ENCODE results near the gene ATP5F1E. TPM values are rescaled to one million over a fixed set of nuclear protein-coding genes. Genes with fewer than 3 reads are reported as not detected.

The ATP5F1E gene
- total and polyA plus RNA-seq, 2 donors from 2014 or later = 67.7 to 251 TPM

- H3K9ac ChIP-seq (ENCODE audit: low read length in 3 of 3) = no peak overlapping the region
- H3K4me1 ChIP-seq (ENCODE audit: control insufficient read depth in 2 of 3, insufficient read depth in 2 of 3, low read depth in 1 of 3, low read length in 3 of 3) = peaks cover 0 to 18% (median 10%) of the 10 kb centered on the region in 3 donors
- H3K9me3 ChIP-seq (ENCODE audit: control insufficient read depth in 2 of 3, insufficient read depth in 1 of 3, low read length in 3 of 3) = no peaks in the 10 kb centered on the region
- intact Hi-C loops (cut with DNase I) = loop anchor here (10.0 kb wide), 1 partner anchor 122 kb away; no protein-coding TSS in a partner anchor
- FAIRE-seq (no peak), DNase-seq (no peak)
- peaks cover 2 to 55% (median 22%) of the 10 kb centered on the region in 3 donors for H3K36me3 ChIP-seq (ENCODE audit: control insufficient read depth in 2 of 3, insufficient read depth in 3 of 3, low read length in 3 of 3)
- TF ChIP-seq, protein P1, sequence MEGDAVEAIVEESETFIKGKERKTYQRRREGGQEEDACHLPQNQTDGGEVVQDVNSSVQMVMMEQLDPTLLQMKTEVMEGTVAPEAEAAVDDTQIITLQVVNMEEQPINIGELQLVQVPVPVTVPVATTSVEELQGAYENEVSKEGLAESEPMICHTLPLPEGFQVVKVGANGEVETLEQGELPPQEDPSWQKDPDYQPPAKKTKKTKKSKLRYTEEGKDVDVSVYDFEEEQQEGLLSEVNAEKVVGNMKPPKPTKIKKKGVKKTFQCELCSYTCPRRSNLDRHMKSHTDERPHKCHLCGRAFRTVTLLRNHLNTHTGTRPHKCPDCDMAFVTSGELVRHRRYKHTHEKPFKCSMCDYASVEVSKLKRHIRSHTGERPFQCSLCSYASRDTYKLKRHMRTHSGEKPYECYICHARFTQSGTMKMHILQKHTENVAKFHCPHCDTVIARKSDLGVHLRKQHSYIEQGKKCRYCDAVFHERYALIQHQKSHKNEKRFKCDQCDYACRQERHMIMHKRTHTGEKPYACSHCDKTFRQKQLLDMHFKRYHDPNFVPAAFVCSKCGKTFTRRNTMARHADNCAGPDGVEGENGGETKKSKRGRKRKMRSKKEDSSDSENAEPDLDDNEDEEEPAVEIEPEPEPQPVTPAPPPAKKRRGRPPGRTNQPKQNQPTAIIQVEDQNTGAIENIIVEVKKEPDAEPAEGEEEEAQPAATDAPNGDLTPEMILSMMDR (IDR thresholded peaks at IDR 0.05; ENCODE audit: borderline replicate concordance, extremely low read depth, insufficient read depth) = no peak
- no peak overlapping the region for H3K4me3 ChIP-seq (ENCODE audit: low read length in 3 of 3)
- no peaks in the 10 kb centered on the region for H3K27me3 ChIP-seq (ENCODE audit: control insufficient read depth, insufficient read depth, low read length)
- no peak overlapping the region for H3K27ac ChIP-seq (ENCODE audit: low read depth in 2 of 2, low read length in 2 of 2)
Observed at GRCh38 chr20:59026904-59027740, 5.0 kb downstream of the ATP5F1E start.

GRCh38 chr20:59025511-59025910 lies 6.6 kb downstream of the ATP5F1E start:
- Histone ChIP-seq H3K9me3 (ENCODE audit: control insufficient read depth in 2 of 3, insufficient read depth in 1 of 3, low read length in 3 of 3) (no peaks in the 10 kb centered on the region), H3K9ac (ENCODE audit: low read length in 3 of 3) (no peak overlapping the region), H3K27me3 (ENCODE audit: control insufficient read depth, insufficient read depth, low read length) (no peaks in the 10 kb centered on the region), H3K36me3 (ENCODE audit: control insufficient read depth in 2 of 3, insufficient read depth in 3 of 3, low read length in 3 of 3) (peaks cover 2 to 50% (median 22%) of the 10 kb centered on the region in 3 donors), H3K4me1 (ENCODE audit: control insufficient read depth in 2 of 3, insufficient read depth in 2 of 3, low read depth in 1 of 3, low read length in 3 of 3) (peaks cover 0 to 12% (median 4%) of the 10 kb centered on the region in 3 donors), H3K27ac (ENCODE audit: low read depth in 2 of 2, low read length in 2 of 2) (no peak overlapping the region), H3K4me3 (ENCODE audit: low read length in 3 of 3) (no peak overlapping the region)
- intact Hi-C loops (cut with DNase I) = loop anchor here (10.0 kb wide), 1 partner anchor 121 kb away; no protein-coding TSS in a partner anchor
- TF ChIP-seq, protein P1 (IDR thresholded peaks at IDR 0.05; ENCODE audit: borderline replicate concordance, extremely low read depth, insufficient read depth) = no peak
- no peak for DNase-seq
- no peak for FAIRE-seq

GRCh38 chr20:59025086-59025485 lies 7.0 kb downstream of the ATP5F1E start:
- Histone ChIP-seq H3K27ac (ENCODE audit: low read depth in 2 of 2, low read length in 2 of 2) (no peak overlapping the region), H3K36me3 (ENCODE audit: control insufficient read depth in 2 of 3, insufficient read depth in 3 of 3, low read length in 3 of 3) (peaks cover 2 to 48% (median 20%) of the 10 kb centered on the region in 3 donors), H3K9ac (ENCODE audit: low read length in 3 of 3) (no peak overlapping the region), H3K9me3 (ENCODE audit: control insufficient read depth in 2 of 3, insufficient read depth in 1 of 3, low read length in 3 of 3) (no peaks in the 10 kb centered on the region), H3K4me3 (ENCODE audit: low read length in 3 of 3) (no peak overlapping the region), H3K27me3 (ENCODE audit: control insufficient read depth, insufficient read depth, low read length) (no peaks in the 10 kb centered on the region), H3K4me1 (ENCODE audit: control insufficient read depth in 2 of 3, insufficient read depth in 2 of 3, low read depth in 1 of 3, low read length in 3 of 3) (peaks cover 0 to 12% (median 4%) of the 10 kb centered on the region in 3 donors)
- DNase-seq (no peak), FAIRE-seq (no peak)
- TF ChIP-seq, protein P1 (IDR thresholded peaks at IDR 0.05; ENCODE audit: borderline replicate concordance, extremely low read depth, insufficient read depth) = no peak
- intact Hi-C loops (cut with DNase I) = loop anchor here (10.0 kb wide), 1 partner anchor 120 kb away; no protein-coding TSS in a partner anchor
